ENCODE measurements around the gene PPM1A.

PPM1A gene

DNA sequence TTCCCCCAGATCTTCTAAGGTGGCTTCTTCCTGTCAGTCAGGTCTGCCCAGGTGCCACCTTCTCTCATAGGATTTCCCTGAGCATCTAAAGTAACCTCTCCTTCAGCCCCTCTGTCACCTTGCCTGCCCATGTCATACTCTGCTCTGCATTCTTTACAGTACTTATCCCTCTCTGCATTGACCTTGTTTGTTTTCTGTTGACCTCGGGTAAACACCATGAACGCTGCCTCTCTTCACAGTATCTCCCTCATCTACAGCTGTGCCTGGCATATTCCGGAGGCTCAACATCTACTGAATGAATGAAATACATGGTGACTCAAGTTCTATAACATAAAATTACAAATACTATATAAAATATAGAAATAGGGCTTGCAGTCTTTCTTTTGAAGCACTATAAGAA lies 10.1 kb upstream of the PPM1A start:
- no peak overlapping the region for H3K4me3 ChIP-seq (ENCODE audit: low read depth, low read length)
- TF ChIP-seq, protein P1, sequence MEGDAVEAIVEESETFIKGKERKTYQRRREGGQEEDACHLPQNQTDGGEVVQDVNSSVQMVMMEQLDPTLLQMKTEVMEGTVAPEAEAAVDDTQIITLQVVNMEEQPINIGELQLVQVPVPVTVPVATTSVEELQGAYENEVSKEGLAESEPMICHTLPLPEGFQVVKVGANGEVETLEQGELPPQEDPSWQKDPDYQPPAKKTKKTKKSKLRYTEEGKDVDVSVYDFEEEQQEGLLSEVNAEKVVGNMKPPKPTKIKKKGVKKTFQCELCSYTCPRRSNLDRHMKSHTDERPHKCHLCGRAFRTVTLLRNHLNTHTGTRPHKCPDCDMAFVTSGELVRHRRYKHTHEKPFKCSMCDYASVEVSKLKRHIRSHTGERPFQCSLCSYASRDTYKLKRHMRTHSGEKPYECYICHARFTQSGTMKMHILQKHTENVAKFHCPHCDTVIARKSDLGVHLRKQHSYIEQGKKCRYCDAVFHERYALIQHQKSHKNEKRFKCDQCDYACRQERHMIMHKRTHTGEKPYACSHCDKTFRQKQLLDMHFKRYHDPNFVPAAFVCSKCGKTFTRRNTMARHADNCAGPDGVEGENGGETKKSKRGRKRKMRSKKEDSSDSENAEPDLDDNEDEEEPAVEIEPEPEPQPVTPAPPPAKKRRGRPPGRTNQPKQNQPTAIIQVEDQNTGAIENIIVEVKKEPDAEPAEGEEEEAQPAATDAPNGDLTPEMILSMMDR (IDR thresholded peaks at IDR 0.05; ENCODE audit: control insufficient read depth, extremely low read depth, insufficient read depth): no peak
- DNase-seq (ENCODE audit: low read depth): no peak

DNA sequence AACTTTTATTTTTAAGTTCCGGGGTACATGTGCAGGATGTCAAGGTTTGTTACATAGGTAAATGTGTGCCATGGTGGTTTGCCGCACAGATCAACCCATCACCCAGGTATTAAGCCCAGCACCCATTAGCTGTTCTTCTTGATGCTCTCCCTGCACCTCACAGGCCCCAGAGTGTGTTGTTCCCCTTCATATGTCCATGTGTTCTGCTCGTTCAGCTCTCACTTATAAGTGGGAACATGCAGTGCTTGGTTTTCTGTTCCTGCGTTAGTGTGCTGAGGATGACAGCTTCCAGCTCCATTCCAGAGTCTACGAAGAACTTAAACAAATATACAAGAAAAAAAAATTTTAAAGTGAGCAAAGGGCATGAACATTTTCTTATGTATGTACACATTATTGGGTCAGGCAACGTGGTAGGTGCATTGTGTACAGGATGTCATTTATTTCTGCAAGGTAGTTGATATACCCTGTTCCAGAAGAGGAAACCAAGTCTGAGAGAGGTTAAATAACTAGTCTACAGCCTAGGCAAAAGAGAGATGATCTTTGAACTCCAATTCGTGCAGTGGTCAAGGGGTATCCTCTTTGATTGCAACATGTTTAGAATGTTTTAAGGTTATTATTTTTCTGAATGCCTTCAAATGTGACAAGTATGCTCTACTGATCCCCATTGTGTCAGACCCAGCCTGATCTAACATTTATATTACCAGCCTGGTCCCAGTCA lies 8.7 kb upstream of the PPM1A start:
- TF ChIP-seq, protein P1 (IDR thresholded peaks at IDR 0.05; ENCODE audit: control insufficient read depth, extremely low read depth, insufficient read depth): no peak
- no peak for DNase-seq (ENCODE audit: low read depth)
- H3K4me3 ChIP-seq (ENCODE audit: low read depth, low read length): no peak overlapping the region

GRCh38 chr14:60241091-60241490 lies 7.9 kb upstream of the PPM1A start:
- no peak overlapping the region for H3K4me3 ChIP-seq (ENCODE audit: low read depth, low read length)
- DNase-seq (ENCODE audit: low read depth): no peak
- TF ChIP-seq, protein P1 (IDR thresholded peaks at IDR 0.05; ENCODE audit: control insufficient read depth, extremely low read depth, insufficient read depth): no peak

- DNase-seq (ENCODE audit: low read depth): no peak
- TF ChIP-seq, protein P1 (IDR thresholded peaks at IDR 0.05; ENCODE audit: control insufficient read depth, extremely low read depth, insufficient read depth): no peak
Observed at GRCh38 chr14:60242429-60242828, 6.6 kb upstream of the PPM1A start.

GRCh38 chr14:60245380-60246177 lies 3.4 kb upstream of the PPM1A start:
- TF ChIP-seq, protein P1 (IDR thresholded peaks at IDR 0.05; ENCODE audit: control insufficient read depth, extremely low read depth, insufficient read depth): no peak
- DNase-seq (ENCODE audit: low read depth): no peak
- no peak overlapping the region for H3K4me3 ChIP-seq (ENCODE audit: low read depth, low read length)

More at GRCh38 chr14:60242429-60242828, 6.6 kb upstream of the PPM1A start:
- H3K4me3 ChIP-seq (ENCODE audit: low read depth, low read length): no peak overlapping the region

DNA sequence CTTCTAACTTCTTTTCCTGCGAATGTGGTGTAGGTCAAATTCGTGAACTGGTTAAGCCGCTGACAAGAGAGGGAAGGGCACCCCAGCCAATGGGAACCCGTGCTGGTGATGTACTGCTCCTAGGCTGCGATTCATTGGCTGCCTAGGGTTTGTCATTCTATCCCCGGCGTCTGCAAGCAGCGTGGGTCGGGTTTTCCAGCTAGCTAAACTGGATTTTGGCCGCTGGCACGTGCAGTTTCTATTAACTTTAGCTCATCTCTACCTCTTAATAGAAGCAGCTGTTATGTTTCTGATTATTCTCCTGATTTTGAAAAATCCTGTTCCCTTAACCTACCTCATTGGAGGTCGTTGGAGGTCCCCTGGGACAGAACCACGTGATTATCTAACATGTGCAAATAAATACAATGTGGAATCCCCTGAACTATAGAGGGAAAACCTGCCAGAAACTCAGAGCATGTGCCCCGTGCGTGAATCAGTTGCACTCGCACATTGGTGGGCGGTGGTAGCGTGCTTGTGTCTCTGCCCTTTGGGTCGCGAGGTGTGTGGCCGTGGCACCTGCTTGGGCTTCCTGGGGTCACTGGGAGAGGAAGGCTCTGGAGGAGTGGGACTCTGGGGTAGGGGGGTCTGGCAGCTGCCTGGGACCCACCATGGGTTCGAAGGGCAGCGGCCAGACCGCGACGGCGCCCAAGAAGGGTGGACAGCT lies 876 bp upstream of the PPM1A start:
- peak; percentile 96 for DNase-seq (ENCODE audit: low read depth)
- TF ChIP-seq, protein P1 (IDR thresholded peaks at IDR 0.05; ENCODE audit: control insufficient read depth, extremely low read depth, insufficient read depth): no peak
- peak overlapping the region; percentile 68 for H3K4me3 ChIP-seq (ENCODE audit: low read depth, low read length)
